CD14-positive monocyte (primary cell): ENCODE results near the gene REEP1. TPM values are rescaled to one million over a fixed set of nuclear protein-coding genes. Genes with fewer than 3 reads are reported as not detected.
A peak's percentile ranks its signal among the peaks of the same experiment; 100 is the strongest.

Source experiments
- DNase-seq, 3 donors: peaks; one replicate each; pipeline ENCODE4 v3.0.0-alpha.2; 2011 to 2022
- H2AFZ ChIP-seq: 2 replicates; pipeline ENCODE4 v1.6.0; 2012; ENCODE audit warnings: mild to moderate bottlenecking, low read depth, low read length, inconsistent platforms; ENCODE audit not compliant: insufficient read depth, poor library complexity, severe bottlenecking
- H3K27ac ChIP-seq, 2 donors: 1 replicate in 1 of 2; 2 replicates in 1 of 2; pipeline ENCODE4 v1.5.1; 2012 to 2013; ENCODE audit warnings: low read length in 2 of 2, control low read depth in 1 of 2, inconsistent platforms in 1 of 2, low read depth in 1 of 2, mild to moderate bottlenecking in 1 of 2
- H3K27me3 ChIP-seq, 2 donors: one replicate each; pipeline versions ENCODE4 v1.6.0 to v1.6.1; 2011 to 2013; ENCODE audit warnings: low read length in 2 of 2; ENCODE audit not compliant: control insufficient read depth in 2 of 2, insufficient read depth in 2 of 2
- H3K36me3 ChIP-seq, 2 donors: replicated peaks in 1 of 2; 1 replicate in 1 of 2; 2 replicates in 1 of 2; pipeline versions ENCODE4 v1.5.1 to v1.6.1; 2012 to 2013; ENCODE audit warnings: low read length in 2 of 2, control low read depth in 1 of 2, inconsistent platforms in 1 of 2, mild to moderate bottlenecking in 1 of 2; ENCODE audit not compliant: insufficient read depth in 2 of 2, control insufficient read depth in 1 of 2
- H3K4me1 ChIP-seq, 2 donors: 1 replicate in 1 of 2; 2 replicates in 1 of 2; pipeline versions ENCODE4 v1.5.1 to v1.6.1; 2012 to 2013; ENCODE audit warnings: low read length in 2 of 2, control low read depth in 1 of 2, inconsistent platforms in 1 of 2, mild to moderate bottlenecking in 1 of 2, moderate library complexity in 1 of 2; ENCODE audit not compliant: insufficient read depth in 2 of 2, control insufficient read depth in 1 of 2
- H3K4me2 ChIP-seq: replicated peaks from 2 replicates; pipeline ENCODE3; 2012; ENCODE audit warnings: low read length, moderate library complexity, mild to moderate bottlenecking; ENCODE audit not compliant: poor library complexity, severe bottlenecking; ENCODE audit errors: extremely low read depth
- H3K4me3 ChIP-seq, 3 experiments: fragments of 200-600 bp in 1 of 3; sonication (generic) in 1 of 3; replicated peaks in 1 of 3; 1 replicate in 2 of 3; 2 replicates in 1 of 3; pipeline ENCODE4 v1.5.1; 2011 to 2013; ENCODE audit warnings: low read length in 3 of 3, mild to moderate bottlenecking in 3 of 3, control low read depth in 2 of 3, low read depth in 2 of 3, inconsistent platforms in 1 of 3, moderate library complexity in 1 of 3
- H3K79me2 ChIP-seq: 2 replicates; pipeline ENCODE4 v1.6.0; 2012; ENCODE audit warnings: mild to moderate bottlenecking, control low read depth, inconsistent platforms, low read length, moderate library complexity; ENCODE audit not compliant: insufficient read depth
- H3K9ac ChIP-seq: 2 replicates; pipeline ENCODE4 v1.6.0; 2017; ENCODE audit warnings: low read length, mild to moderate bottlenecking; ENCODE audit not compliant: insufficient read depth, poor library complexity, severe bottlenecking
- H3K9me3 ChIP-seq, 2 donors: replicated peaks in 1 of 2; 1 replicate in 1 of 2; 2 replicates in 1 of 2; pipeline versions ENCODE4 v1.5.1 to v1.6.1; 2012 to 2013; ENCODE audit warnings: low read length in 2 of 2, control low read depth in 1 of 2; ENCODE audit not compliant: control insufficient read depth in 1 of 2, insufficient read depth in 1 of 2
- H4K20me1 ChIP-seq: 2 replicates; pipeline ENCODE4 v1.6.0; 2012; ENCODE audit warnings: mild to moderate bottlenecking, low read length, control low read depth, moderate library complexity; ENCODE audit not compliant: insufficient read depth
- H3K27ac Mint-ChIP-seq, 7 donors: one replicate each; pipeline ENCODE4 v1.8.0; 2020; ENCODE audit warnings: mild to moderate bottlenecking in 7 of 7, mixed read lengths in 7 of 7, moderate library complexity in 6 of 7, inconsistent platforms in 2 of 7
- H3K27me3 Mint-ChIP-seq, 3 donors: one replicate each; pipeline ENCODE4 v1.8.0; 2021 to 2022; ENCODE audit warnings: low read depth in 3 of 3, mild to moderate bottlenecking in 3 of 3, mixed read lengths in 3 of 3, moderate library complexity in 3 of 3, inconsistent platforms in 1 of 3
- H3K36me3 Mint-ChIP-seq, 2 donors: one replicate each; pipeline ENCODE4 v1.8.0; 2020; ENCODE audit warnings: mixed read lengths in 2 of 2, inconsistent platforms in 1 of 2, mild to moderate bottlenecking in 1 of 2
- H3K4me1 Mint-ChIP-seq: one replicate; pipeline ENCODE4 v1.8.0; 2020; ENCODE audit warnings: mild to moderate bottlenecking, mixed read lengths
- H3K4me3 Mint-ChIP-seq, 2 donors: one replicate each; pipeline ENCODE4 v1.8.0; 2020; ENCODE audit warnings: mild to moderate bottlenecking in 2 of 2, mixed read lengths in 2 of 2, moderate library complexity in 1 of 2
- H3K9me3 Mint-ChIP-seq, 7 donors: one replicate each; pipeline ENCODE4 v1.8.0; 2020 to 2022; ENCODE audit warnings: mixed read lengths in 7 of 7, mild to moderate bottlenecking in 6 of 7, moderate library complexity in 6 of 7, inconsistent platforms in 2 of 7
- WGBS: methylation state at CpG from one replicate; pipeline ENCODE4 v1.1.5; 2013; ENCODE audit warnings: missing lambda C conversion rate; ENCODE audit not compliant: insufficient coverage; 5-methylcytosine and 5-hydroxymethylcytosine counted together
- intact Hi-C, 2 donors: fragments of 100-400 bp; cut with micrococcal nuclease; formaldehyde crosslinking; loops; one replicate each; pipeline versions ENCODE4 v1.15.0 to v1.15.1; 2023
- polyA plus RNA-seq, 3 donors: library from polyadenylated mRNA; depleted of rRNA in 1 of 3; unstranded in 2 of 3; stranded (reverse) in 1 of 3; fragments of 300-500 nt in 2 of 3; fragments of >200 nt in 1 of 3; fragmentation: Illumina TruSeq in 2 of 3; gene quantifications; 1 replicate in 2 of 3; 2 replicates in 1 of 3; pipeline ENCODE4 v1.2.3, GENCODE V29; 2012 to 2021
- TF ChIP-seq, protein P1 (sequence below): fragments of 200-600 bp; IDR thresholded peaks from one replicate; pipeline ENCODE4 v1.8.0; 2022; ENCODE audit warnings: antibody characterized with exemption, mild to moderate bottlenecking

The REEP1 gene
- polyA plus RNA-seq, 3 donors: not detected

DNA sequence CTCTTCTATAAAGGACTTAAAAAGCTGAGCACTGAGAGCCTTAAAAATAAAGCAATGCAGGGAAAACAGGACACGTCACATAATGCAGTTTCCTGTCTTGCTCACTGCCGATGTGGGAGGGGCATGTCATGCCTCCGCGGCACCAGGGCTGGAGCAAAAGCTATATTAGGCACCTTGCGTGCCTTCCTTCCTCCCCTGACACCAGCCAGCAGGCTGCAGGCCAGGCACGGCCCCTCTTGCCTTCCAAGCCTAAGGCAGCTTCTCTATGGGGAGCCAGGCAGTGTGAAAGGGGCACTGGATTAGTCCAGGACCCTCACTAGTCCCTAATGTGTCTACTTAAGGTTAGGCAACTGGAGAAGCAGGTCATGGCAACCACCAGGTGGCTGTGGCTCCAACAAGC is 111.8 kb downstream of the REEP1 start:
- 0% methylated on average over 3 of the region's 6 CpGs for WGBS
- intact Hi-C loops: loop anchor here (10.0 kb wide), 2 partner anchors 139 to 219 kb away; partner anchors contain the start of gene KDM3A (in 1 of the 2)
- H3K36me3 Mint-ChIP-seq: peaks cover 0 to 2% of the 10 kb centered on the region in 2 donors
- Histone ChIP-seq H3K4me2 (peak overlapping the region; percentile 44), H4K20me1 (no peaks in the 10 kb centered on the region), H3K79me2 (no peaks in the 10 kb centered on the region), H3K9me3 (no peaks in the 10 kb centered on the region), H3K9ac (no peak overlapping the region), H3K27me3 (no peaks in the 10 kb centered on the region), H3K36me3 (no peaks in the 10 kb centered on the region), H3K4me1 (peaks cover 41 to 46% of the 10 kb centered on the region in 2 donors), H3K4me3 (peak overlapping the region in 1 of 3 experiments; percentile 44), H2AFZ (peak overlapping the region; percentile 57), H3K27ac (peak overlapping the region; percentile 79 to 87)
- H3K4me1 Mint-ChIP-seq: peaks cover 44% of the 10 kb centered on the region
- DNase-seq: peak; percentile 84 to 91 (median 85)
- no peaks in the 10 kb centered on the region for H3K9me3 Mint-ChIP-seq
- peak overlapping the region; percentile 6 to 76 for H3K4me3 Mint-ChIP-seq
- TF ChIP-seq, protein P1, sequence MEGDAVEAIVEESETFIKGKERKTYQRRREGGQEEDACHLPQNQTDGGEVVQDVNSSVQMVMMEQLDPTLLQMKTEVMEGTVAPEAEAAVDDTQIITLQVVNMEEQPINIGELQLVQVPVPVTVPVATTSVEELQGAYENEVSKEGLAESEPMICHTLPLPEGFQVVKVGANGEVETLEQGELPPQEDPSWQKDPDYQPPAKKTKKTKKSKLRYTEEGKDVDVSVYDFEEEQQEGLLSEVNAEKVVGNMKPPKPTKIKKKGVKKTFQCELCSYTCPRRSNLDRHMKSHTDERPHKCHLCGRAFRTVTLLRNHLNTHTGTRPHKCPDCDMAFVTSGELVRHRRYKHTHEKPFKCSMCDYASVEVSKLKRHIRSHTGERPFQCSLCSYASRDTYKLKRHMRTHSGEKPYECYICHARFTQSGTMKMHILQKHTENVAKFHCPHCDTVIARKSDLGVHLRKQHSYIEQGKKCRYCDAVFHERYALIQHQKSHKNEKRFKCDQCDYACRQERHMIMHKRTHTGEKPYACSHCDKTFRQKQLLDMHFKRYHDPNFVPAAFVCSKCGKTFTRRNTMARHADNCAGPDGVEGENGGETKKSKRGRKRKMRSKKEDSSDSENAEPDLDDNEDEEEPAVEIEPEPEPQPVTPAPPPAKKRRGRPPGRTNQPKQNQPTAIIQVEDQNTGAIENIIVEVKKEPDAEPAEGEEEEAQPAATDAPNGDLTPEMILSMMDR: no peak
- H3K27ac Mint-ChIP-seq: peak overlapping the region; percentile 76 to 94 (median 90)
- peaks cover 0 to 1% (median 1%) of the 10 kb centered on the region in 3 donors for H3K27me3 Mint-ChIP-seq

DNA sequence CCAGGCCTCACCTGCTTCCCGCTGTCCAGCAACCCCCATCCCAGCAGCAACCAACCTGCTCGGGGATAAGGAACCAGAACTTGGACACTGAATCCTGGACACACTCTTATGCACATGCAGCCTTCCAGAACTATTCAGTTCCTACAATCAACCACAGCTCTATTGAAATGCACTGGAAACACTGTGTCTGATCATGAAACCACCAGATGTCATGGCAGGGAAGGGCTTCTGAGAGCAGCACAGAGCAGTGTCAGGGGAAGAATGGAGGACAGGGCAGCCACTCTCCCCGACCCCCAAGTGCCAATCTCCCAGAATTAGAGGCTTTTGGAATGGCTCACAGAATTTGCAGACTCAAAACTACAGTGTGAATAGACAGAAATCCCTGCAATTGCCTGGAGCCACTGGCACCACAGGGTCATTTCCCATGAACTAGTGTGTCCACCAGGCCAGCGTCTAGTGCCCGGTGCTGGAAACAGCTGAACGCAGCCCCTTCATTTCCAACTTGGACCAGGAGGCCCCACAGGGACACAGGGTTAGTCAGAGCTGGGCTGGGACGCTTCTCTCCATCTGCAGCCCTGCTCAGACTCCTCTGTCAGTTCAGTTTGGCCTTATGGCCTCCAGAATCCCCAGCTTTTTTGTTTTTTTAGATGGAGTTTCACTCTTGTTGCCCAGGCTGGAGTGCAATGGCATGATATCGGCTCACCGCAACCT is 112.6 kb downstream of the REEP1 start:
- DNase-seq: no peak
- Mint-ChIP-seq H3K4me3 (no peak overlapping the region), H3K9me3 (no peaks in the 10 kb centered on the region), H3K4me1 (peaks cover 44% of the 10 kb centered on the region), H3K36me3 (peaks cover 0 to 2% of the 10 kb centered on the region in 2 donors), H3K27me3 (peaks cover 0 to 1% (median 1%) of the 10 kb centered on the region in 3 donors), H3K27ac (peak overlapping the region; percentile 76 to 94 (median 90))
- Histone ChIP-seq H3K27me3 (no peaks in the 10 kb centered on the region), H3K9ac (no peak overlapping the region), H3K79me2 (no peaks in the 10 kb centered on the region), H3K9me3 (no peaks in the 10 kb centered on the region), H4K20me1 (no peaks in the 10 kb centered on the region), H2AFZ (peak overlapping the region; percentile 57), H3K36me3 (no peaks in the 10 kb centered on the region), H3K4me2 (no peak overlapping the region), H3K27ac (peak overlapping the region; percentile 79 to 87), H3K4me3 (no peak overlapping the region), H3K4me1 (peaks cover 41 to 46% of the 10 kb centered on the region in 2 donors)
- TF ChIP-seq, protein P1: no peak
- intact Hi-C loops: loop anchor here (5.0 to 10.0 kb wide), 4 partner anchors 73 to 220 kb away; partner anchors contain the start of gene KDM3A (in 1 of the 2)
- 94% methylated on average over 6 of the region's 9 CpGs for WGBS
